WTC11 (cell line): ENCODE data around the gene GPC4. TPM values are rescaled to one million over a fixed set of nuclear protein-coding genes. Genes with fewer than 3 reads are reported as not detected.

Source experiments
- ATAC-seq: fragments of 200-7000 bp; cut with Tn5 transposase; 2 replicates; pipeline ENCODE4 v1.10.0; 2021; ENCODE audit warnings: mild to moderate bottlenecking, moderate library complexity
- CTCF ChIA-PET: fragments of 300-600 bp; sonication (Branson Sonifier 250); formaldehyde crosslinking; loops from one replicate; lab custom pipeline; 2021; ENCODE audit warnings: antibody characterized with exemption; lab: Charles Lee
- POLR2A ChIA-PET: fragments of 350-600 bp; sonication (Branson Sonifier 250); formaldehyde crosslinking; loops from one replicate; lab custom pipeline; 2021; ENCODE audit warnings: antibody characterized with exemption; lab: Charles Lee
- DNase-seq: peaks from one replicate; pipeline ENCODE4 v3.0.0; 2021; ENCODE audit warnings: low spot score
- H3K27ac Mint-ChIP-seq: 2 replicates; pipeline ENCODE4 v1.8.0; 2021; ENCODE audit warnings: mixed read lengths
- H3K27me3 Mint-ChIP-seq: 2 replicates; pipeline ENCODE4 v1.8.0; 2021; ENCODE audit warnings: low read depth, mild to moderate bottlenecking, moderate library complexity, mixed read lengths
- H3K36me3 Mint-ChIP-seq: 2 replicates; pipeline ENCODE4 v1.8.0; 2021; ENCODE audit warnings: mixed read lengths
- H3K4me1 Mint-ChIP-seq: 2 replicates; pipeline ENCODE4 v1.8.0; 2022; ENCODE audit warnings: mixed read lengths
- H3K4me3 Mint-ChIP-seq: 2 replicates; pipeline ENCODE4 v1.8.0; 2021; ENCODE audit warnings: mild to moderate bottlenecking, moderate library complexity, mixed read lengths
- H3K9me3 Mint-ChIP-seq: 2 replicates; pipeline ENCODE4 v1.8.0; 2021; ENCODE audit warnings: mixed read lengths
- CREB1 ChIP-seq: sonication (generic); formaldehyde crosslinking; IDR thresholded peaks from 2 replicates; pipeline ENCODE4 v1.8.0; 2023; ENCODE audit warnings: mild to moderate bottlenecking, missing genetic modification reagents
- FOXK1 ChIP-seq: sonication (generic); formaldehyde crosslinking; IDR thresholded peaks from 2 replicates; pipeline ENCODE4 v1.8.0; 2022; ENCODE audit warnings: mild to moderate bottlenecking, moderate library complexity, missing genetic modification reagents
- GRHL2 ChIP-seq: fragments of 250-450 bp; sonication (Bioruptor Pico); IDR thresholded peaks from 2 replicates; pipeline ENCODE4 v1.8.0; 2022; ENCODE audit warnings: mild to moderate bottlenecking, moderate library complexity; ENCODE audit not compliant: insufficient replicate concordance, severe bottlenecking
- GTF2I ChIP-seq: fragments of 250-450 bp; sonication (Bioruptor Pico); conservative IDR thresholded peaks from 2 replicates; pipeline ENCODE4 v1.4.0; 2021; ENCODE audit warnings: mild to moderate bottlenecking
- KAT7 ChIP-seq: sonication (generic); formaldehyde crosslinking; IDR thresholded peaks from 2 replicates; pipeline ENCODE4 v1.8.1; 2023; ENCODE audit warnings: missing genetic modification reagents, mild to moderate bottlenecking, borderline replicate concordance
- MXD4 ChIP-seq: fragments of 250-450 bp; sonication (Bioruptor Pico); IDR thresholded peaks from 2 replicates; pipeline ENCODE4 v1.8.0; 2021; ENCODE audit warnings: mild to moderate bottlenecking, moderate library complexity, borderline replicate concordance
- MYBL2 ChIP-seq: sonication (generic); formaldehyde crosslinking; IDR thresholded peaks from 2 replicates; pipeline ENCODE4 v1.8.1; 2023; ENCODE audit warnings: mild to moderate bottlenecking, moderate library complexity, missing genetic modification reagents
- OVOL2 ChIP-seq: fragments of 250-450 bp; sonication (Bioruptor Pico); IDR thresholded peaks from 2 replicates; pipeline ENCODE4 v1.9.0; 2021; ENCODE audit warnings: mild to moderate bottlenecking, borderline replicate concordance
- SOX15 ChIP-seq: fragments of 250-450 bp; sonication (Bioruptor Pico); IDR thresholded peaks from 2 replicates; pipeline ENCODE4 v1.9.0; 2021; ENCODE audit warnings: mild to moderate bottlenecking
- ZNF121 ChIP-seq: sonication (generic); formaldehyde crosslinking; IDR thresholded peaks from 2 replicates; pipeline ENCODE4 v1.8.0; 2023; ENCODE audit warnings: missing genetic modification reagents
- ZNF219 ChIP-seq: sonication (generic); formaldehyde crosslinking; IDR thresholded peaks from 2 replicates; pipeline ENCODE4 v1.8.0; 2023; ENCODE audit warnings: missing genetic modification reagents, mild to moderate bottlenecking, borderline replicate concordance
- ZNF671 ChIP-seq: fragments of 250-450 bp; sonication (Bioruptor Pico); IDR thresholded peaks from 2 replicates; pipeline ENCODE4 v1.8.0; 2021; ENCODE audit warnings: mild to moderate bottlenecking
- total RNA-seq: library from RNA; stranded (reverse); gene quantifications from 3 replicates; pipeline ENCODE4 v1.2.3, GENCODE V29; 2021
- TF ChIP-seq, protein P1 (sequence below): sonication (generic); formaldehyde crosslinking; IDR thresholded peaks from 2 replicates; pipeline ENCODE4 v1.8.0; 2023; ENCODE audit warnings: missing genetic modification reagents
- TF ChIP-seq, protein P2 (sequence below): fragments of 200-600 bp; IDR thresholded peaks from 2 replicates; pipeline ENCODE4 v1.8.0; 2022; ENCODE audit warnings: antibody characterized with exemption
- TF ChIP-seq, protein P3 (sequence below): sonication (generic); formaldehyde crosslinking; IDR thresholded peaks from 2 replicates; pipeline ENCODE4 v1.8.1; 2023; ENCODE audit warnings: mild to moderate bottlenecking, missing genetic modification reagents
- TF ChIP-seq, protein P4 (sequence below): sonication (generic); formaldehyde crosslinking; IDR thresholded peaks from 2 replicates; pipeline ENCODE4 v1.8.0; 2023; ENCODE audit warnings: mild to moderate bottlenecking, missing genetic modification reagents
- TF ChIP-seq, protein P5 (sequence below): sonication (generic); formaldehyde crosslinking; IDR thresholded peaks from 2 replicates; pipeline ENCODE4 v1.8.1; 2022; ENCODE audit warnings: low read depth, missing genetic modification reagents, borderline replicate concordance
- TF ChIP-seq, protein P6 (sequence below): sonication (generic); formaldehyde crosslinking; IDR thresholded peaks from 2 replicates; pipeline ENCODE4 v1.8.0; 2023; ENCODE audit warnings: missing genetic modification reagents, mild to moderate bottlenecking, borderline replicate concordance
- TF ChIP-seq, protein P7 (sequence below): sonication (generic); formaldehyde crosslinking; IDR thresholded peaks from 2 replicates; pipeline ENCODE4 v1.8.1; 2022; ENCODE audit warnings: mild to moderate bottlenecking, missing genetic modification reagents, moderate library complexity, borderline replicate concordance

GPC4 gene
- total RNA-seq, 1 experiment from 2014 or later = 144 TPM

DNA sequence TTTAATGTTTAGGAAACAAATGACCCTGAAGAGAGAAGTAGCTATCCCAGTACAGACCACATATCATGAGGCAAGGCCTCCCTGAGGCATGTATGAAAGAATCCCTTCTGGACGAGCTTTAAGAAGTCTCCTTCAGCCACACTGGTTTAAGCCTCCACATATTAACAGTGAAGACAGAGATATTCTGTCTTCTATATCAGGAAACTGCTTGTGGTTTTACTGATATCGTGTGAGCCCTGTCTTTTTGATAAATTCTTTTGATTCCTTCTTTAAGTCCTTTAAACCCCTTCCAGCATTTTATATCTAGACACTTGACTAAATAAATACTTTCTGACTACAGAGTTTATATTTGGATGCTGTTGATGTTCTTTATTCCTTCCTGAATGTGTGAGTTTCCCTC is 45.9 kb upstream of the GPC4 start:
- TF ChIP-seq MYBL2 (no peak), ZNF671 (CRISPR knock-in tag) (no peak), KAT7 (CRISPR knock-in tag) (no peak), OVOL2 (CRISPR knock-in tag) (no peak), SOX15 (CRISPR knock-in tag) (no peak), CREB1 (CRISPR knock-in tag) (no peak), MXD4 (CRISPR knock-in tag) (no peak), GTF2I (no peak), FOXK1 (CRISPR knock-in tag) (no peak), ZNF121 (CRISPR knock-in tag) (no peak), ZNF219 (CRISPR knock-in tag) (no peak), GRHL2 (CRISPR knock-in tag) (no peak)
- TF ChIP-seq, protein P1, sequence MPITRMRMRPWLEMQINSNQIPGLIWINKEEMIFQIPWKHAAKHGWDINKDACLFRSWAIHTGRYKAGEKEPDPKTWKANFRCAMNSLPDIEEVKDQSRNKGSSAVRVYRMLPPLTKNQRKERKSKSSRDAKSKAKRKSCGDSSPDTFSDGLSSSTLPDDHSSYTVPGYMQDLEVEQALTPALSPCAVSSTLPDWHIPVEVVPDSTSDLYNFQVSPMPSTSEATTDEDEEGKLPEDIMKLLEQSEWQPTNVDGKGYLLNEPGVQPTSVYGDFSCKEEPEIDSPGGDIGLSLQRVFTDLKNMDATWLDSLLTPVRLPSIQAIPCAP (CRISPR knock-in tag) = no peak
- TF ChIP-seq, protein P2, sequence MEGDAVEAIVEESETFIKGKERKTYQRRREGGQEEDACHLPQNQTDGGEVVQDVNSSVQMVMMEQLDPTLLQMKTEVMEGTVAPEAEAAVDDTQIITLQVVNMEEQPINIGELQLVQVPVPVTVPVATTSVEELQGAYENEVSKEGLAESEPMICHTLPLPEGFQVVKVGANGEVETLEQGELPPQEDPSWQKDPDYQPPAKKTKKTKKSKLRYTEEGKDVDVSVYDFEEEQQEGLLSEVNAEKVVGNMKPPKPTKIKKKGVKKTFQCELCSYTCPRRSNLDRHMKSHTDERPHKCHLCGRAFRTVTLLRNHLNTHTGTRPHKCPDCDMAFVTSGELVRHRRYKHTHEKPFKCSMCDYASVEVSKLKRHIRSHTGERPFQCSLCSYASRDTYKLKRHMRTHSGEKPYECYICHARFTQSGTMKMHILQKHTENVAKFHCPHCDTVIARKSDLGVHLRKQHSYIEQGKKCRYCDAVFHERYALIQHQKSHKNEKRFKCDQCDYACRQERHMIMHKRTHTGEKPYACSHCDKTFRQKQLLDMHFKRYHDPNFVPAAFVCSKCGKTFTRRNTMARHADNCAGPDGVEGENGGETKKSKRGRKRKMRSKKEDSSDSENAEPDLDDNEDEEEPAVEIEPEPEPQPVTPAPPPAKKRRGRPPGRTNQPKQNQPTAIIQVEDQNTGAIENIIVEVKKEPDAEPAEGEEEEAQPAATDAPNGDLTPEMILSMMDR = no peak
- TF ChIP-seq, protein P3, sequence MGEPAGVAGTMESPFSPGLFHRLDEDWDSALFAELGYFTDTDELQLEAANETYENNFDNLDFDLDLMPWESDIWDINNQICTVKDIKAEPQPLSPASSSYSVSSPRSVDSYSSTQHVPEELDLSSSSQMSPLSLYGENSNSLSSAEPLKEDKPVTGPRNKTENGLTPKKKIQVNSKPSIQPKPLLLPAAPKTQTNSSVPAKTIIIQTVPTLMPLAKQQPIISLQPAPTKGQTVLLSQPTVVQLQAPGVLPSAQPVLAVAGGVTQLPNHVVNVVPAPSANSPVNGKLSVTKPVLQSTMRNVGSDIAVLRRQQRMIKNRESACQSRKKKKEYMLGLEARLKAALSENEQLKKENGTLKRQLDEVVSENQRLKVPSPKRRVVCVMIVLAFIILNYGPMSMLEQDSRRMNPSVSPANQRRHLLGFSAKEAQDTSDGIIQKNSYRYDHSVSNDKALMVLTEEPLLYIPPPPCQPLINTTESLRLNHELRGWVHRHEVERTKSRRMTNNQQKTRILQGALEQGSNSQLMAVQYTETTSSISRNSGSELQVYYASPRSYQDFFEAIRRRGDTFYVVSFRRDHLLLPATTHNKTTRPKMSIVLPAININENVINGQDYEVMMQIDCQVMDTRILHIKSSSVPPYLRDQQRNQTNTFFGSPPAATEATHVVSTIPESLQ (CRISPR knock-in tag) = no peak
- TF ChIP-seq, protein P4, sequence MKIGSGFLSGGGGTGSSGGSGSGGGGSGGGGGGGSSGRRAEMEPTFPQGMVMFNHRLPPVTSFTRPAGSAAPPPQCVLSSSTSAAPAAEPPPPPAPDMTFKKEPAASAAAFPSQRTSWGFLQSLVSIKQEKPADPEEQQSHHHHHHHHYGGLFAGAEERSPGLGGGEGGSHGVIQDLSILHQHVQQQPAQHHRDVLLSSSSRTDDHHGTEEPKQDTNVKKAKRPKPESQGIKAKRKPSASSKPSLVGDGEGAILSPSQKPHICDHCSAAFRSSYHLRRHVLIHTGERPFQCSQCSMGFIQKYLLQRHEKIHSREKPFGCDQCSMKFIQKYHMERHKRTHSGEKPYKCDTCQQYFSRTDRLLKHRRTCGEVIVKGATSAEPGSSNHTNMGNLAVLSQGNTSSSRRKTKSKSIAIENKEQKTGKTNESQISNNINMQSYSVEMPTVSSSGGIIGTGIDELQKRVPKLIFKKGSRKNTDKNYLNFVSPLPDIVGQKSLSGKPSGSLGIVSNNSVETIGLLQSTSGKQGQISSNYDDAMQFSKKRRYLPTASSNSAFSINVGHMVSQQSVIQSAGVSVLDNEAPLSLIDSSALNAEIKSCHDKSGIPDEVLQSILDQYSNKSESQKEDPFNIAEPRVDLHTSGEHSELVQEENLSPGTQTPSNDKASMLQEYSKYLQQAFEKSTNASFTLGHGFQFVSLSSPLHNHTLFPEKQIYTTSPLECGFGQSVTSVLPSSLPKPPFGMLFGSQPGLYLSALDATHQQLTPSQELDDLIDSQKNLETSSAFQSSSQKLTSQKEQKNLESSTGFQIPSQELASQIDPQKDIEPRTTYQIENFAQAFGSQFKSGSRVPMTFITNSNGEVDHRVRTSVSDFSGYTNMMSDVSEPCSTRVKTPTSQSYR (CRISPR knock-in tag) = no peak
- TF ChIP-seq, protein P5, sequence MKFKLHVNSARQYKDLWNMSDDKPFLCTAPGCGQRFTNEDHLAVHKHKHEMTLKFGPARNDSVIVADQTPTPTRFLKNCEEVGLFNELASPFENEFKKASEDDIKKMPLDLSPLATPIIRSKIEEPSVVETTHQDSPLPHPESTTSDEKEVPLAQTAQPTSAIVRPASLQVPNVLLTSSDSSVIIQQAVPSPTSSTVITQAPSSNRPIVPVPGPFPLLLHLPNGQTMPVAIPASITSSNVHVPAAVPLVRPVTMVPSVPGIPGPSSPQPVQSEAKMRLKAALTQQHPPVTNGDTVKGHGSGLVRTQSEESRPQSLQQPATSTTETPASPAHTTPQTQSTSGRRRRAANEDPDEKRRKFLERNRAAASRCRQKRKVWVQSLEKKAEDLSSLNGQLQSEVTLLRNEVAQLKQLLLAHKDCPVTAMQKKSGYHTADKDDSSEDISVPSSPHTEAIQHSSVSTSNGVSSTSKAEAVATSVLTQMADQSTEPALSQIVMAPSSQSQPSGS (CRISPR knock-in tag) = no peak
- TF ChIP-seq, protein P6, sequence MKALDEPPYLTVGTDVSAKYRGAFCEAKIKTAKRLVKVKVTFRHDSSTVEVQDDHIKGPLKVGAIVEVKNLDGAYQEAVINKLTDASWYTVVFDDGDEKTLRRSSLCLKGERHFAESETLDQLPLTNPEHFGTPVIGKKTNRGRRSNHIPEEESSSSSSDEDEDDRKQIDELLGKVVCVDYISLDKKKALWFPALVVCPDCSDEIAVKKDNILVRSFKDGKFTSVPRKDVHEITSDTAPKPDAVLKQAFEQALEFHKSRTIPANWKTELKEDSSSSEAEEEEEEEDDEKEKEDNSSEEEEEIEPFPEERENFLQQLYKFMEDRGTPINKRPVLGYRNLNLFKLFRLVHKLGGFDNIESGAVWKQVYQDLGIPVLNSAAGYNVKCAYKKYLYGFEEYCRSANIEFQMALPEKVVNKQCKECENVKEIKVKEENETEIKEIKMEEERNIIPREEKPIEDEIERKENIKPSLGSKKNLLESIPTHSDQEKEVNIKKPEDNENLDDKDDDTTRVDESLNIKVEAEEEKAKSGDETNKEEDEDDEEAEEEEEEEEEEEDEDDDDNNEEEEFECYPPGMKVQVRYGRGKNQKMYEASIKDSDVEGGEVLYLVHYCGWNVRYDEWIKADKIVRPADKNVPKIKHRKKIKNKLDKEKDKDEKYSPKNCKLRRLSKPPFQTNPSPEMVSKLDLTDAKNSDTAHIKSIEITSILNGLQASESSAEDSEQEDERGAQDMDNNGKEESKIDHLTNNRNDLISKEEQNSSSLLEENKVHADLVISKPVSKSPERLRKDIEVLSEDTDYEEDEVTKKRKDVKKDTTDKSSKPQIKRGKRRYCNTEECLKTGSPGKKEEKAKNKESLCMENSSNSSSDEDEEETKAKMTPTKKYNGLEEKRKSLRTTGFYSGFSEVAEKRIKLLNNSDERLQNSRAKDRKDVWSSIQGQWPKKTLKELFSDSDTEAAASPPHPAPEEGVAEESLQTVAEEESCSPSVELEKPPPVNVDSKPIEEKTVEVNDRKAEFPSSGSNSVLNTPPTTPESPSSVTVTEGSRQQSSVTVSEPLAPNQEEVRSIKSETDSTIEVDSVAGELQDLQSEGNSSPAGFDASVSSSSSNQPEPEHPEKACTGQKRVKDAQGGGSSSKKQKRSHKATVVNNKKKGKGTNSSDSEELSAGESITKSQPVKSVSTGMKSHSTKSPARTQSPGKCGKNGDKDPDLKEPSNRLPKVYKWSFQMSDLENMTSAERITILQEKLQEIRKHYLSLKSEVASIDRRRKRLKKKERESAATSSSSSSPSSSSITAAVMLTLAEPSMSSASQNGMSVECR = no peak
- TF ChIP-seq, protein P7, sequence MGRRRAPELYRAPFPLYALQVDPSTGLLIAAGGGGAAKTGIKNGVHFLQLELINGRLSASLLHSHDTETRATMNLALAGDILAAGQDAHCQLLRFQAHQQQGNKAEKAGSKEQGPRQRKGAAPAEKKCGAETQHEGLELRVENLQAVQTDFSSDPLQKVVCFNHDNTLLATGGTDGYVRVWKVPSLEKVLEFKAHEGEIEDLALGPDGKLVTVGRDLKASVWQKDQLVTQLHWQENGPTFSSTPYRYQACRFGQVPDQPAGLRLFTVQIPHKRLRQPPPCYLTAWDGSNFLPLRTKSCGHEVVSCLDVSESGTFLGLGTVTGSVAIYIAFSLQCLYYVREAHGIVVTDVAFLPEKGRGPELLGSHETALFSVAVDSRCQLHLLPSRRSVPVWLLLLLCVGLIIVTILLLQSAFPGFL (CRISPR knock-in tag) = no peak
- CTCF ChIA-PET = no interaction called here
- 0 out of 2 replicates have a peak, but pooled peaks cover 2% of the 10 kb centered on the region for H3K36me3 Mint-ChIP-seq
- H3K27me3 Mint-ChIP-seq = no peaks in the 10 kb centered on the region
- H3K4me1 Mint-ChIP-seq = peaks cover 14% of the 10 kb centered on the region
- ATAC-seq = no peak
- H3K4me3 Mint-ChIP-seq = no peak overlapping the region
- H3K9me3 Mint-ChIP-seq = peaks cover 4% of the 10 kb centered on the region
- POLR2A ChIA-PET = no interaction called here
- H3K27ac Mint-ChIP-seq = no peak overlapping the region
- no peak for DNase-seq
